Panc1 (cell line): ENCODE measurements around the gene ELP2.

Source experiments
- CTCF ChIP-seq: fragments of 450-650 bp; IDR thresholded peaks from 2 replicates; pipeline ENCODE4 v1.5.1; 2017; ENCODE audit warnings: mild to moderate bottlenecking
- POLR2AphosphoS5 ChIP-seq: IDR thresholded peaks from 2 replicates; pipeline ENCODE4 v1.6.1; 2012; ENCODE audit warnings: mild to moderate bottlenecking, low read depth, low read length, moderate library complexity
- REST ChIP-seq, 2 experiments: IDR thresholded peaks; 2 replicates each; pipeline ENCODE4 v1.6.1; 2011 to 2012; ENCODE audit warnings: low read depth in 2 of 2, control low read depth in 1 of 2, low read length in 1 of 2, mild to moderate bottlenecking in 1 of 2, moderate library complexity in 1 of 2; ENCODE audit not compliant: insufficient read depth in 1 of 2
- TCF7L2 ChIP-seq: IDR thresholded peaks from 2 replicates; pipeline ENCODE4 v1.6.1; 2011; ENCODE audit warnings: mild to moderate bottlenecking, low read depth, low read length, inconsistent platforms

- TF ChIP-seq CTCF (no peak), REST (IDR thresholded peaks at IDR 0.05; ENCODE audit: insufficient read depth in 1 of 2, low read depth in 2 of 2, low read length in 1 of 2) (no peak), POLR2AphosphoS5 (no peak), TCF7L2 (no peak)
Observed at GRCh38 chr18:36217348-36217747, 87.6 kb downstream of the ELP2 start.
